ENCODE measurements around the gene TWF2. TPM values are rescaled to one million over a fixed set of nuclear protein-coding genes. Genes with fewer than 3 reads are reported as not detected.

TWF2 gene
- total and polyA plus RNA-seq, 10 of the 15 experiments (the other 5 are each of a cell fraction or from before 2014, with no cell fraction given): 0.16 to 106 (median 68.5) TPM

GRCh38 chr3:52277071-52277964 lies 38.4 kb upstream of the TWF2 start (continued):
- TF ChIP-seq BCL3 (IDR thresholded peaks at IDR 0.05; ENCODE audit: borderline replicate concordance, insufficient read depth, low read depth, low read length, poor library complexity, severe bottlenecking): no peak
- no peak for TF ChIP-seq RFX5 (IDR thresholded peaks at IDR 0.05; ENCODE audit: low read depth, low read length)
- TF ChIP-seq CBFB (IDR thresholded peaks at IDR 0.05; ENCODE audit: low read depth): no peak
- TF ChIP-seq E2F4 (IDR thresholded peaks at IDR 0.05; ENCODE audit: low read depth, low read length): no peak
- peak; percentile 11; the same call in 1 of the 2 replicates for TF ChIP-seq ZNF687 (IDR thresholded peaks at IDR 0.05)
- TF ChIP-seq TCF3 (IDR thresholded peaks at IDR 0.05; ENCODE audit: borderline replicate concordance, insufficient read depth, low read depth, low read length): 0 out of 2 replicates have a peak, but pooled peaks have one; percentile 46
- TF ChIP-seq BACH1 (IDR thresholded peaks at IDR 0.05; ENCODE audit: borderline replicate concordance): 0 out of 2 replicates have a peak, but pooled peaks have one; percentile 18
- TF ChIP-seq EZH2 (IDR thresholded peaks at IDR 0.05; ENCODE audit: borderline replicate concordance, control insufficient read depth, low read depth, low read length): no peak
- TF ChIP-seq GABPA (IDR thresholded peaks at IDR 0.05; ENCODE audit: low read depth): no peak
- no peak for TF ChIP-seq NFYB (IDR thresholded peaks at IDR 0.05; ENCODE audit: insufficient read depth, low read depth, low read length)
- TF ChIP-seq CBX3 (IDR thresholded peaks at IDR 0.05; ENCODE audit: borderline replicate concordance, low read depth): no peak
- no peak for TF ChIP-seq ZBED1 (IDR thresholded peaks at IDR 0.05; ENCODE audit: borderline replicate concordance)
- no peak for TF ChIP-seq SIX5 (IDR thresholded peaks at IDR 0.05; ENCODE audit: low read depth, low read length, severe bottlenecking)
- no peak for TF ChIP-seq NBN (IDR thresholded peaks at IDR 0.05)
- TF ChIP-seq SIN3A (IDR thresholded peaks at IDR 0.05; ENCODE audit: low read depth, low read length): peak; percentile 39; the same call in 1 of the 2 replicates
- no peak for TF ChIP-seq FOXK2 (IDR thresholded peaks at IDR 0.05)
- TF ChIP-seq SP1 (IDR thresholded peaks at IDR 0.05; ENCODE audit: low read depth, low read length): no peak
- no peak for TF ChIP-seq JUND (IDR thresholded peaks at IDR 0.05; ENCODE audit: low read depth, low read length)
- TF ChIP-seq STAT1 (conservative IDR thresholded peaks at IDR 0.05): no peak
- TF ChIP-seq FOXM1 (IDR thresholded peaks at IDR 0.05; ENCODE audit: low read depth, low read length): no peak
- peak; percentile 40 for TF ChIP-seq E2F8 (IDR thresholded peaks at IDR 0.05; ENCODE audit: low read depth, partially characterized antibody)

All from GM12878 (cell line).